Hepatocyte (in vitro differentiated cells): ENCODE data around the gene PRDM1.

Source experiments
- EZH2 ChIP-seq: fragments of 200-600 bp; sonication (generic); IDR thresholded peaks from 2 replicates; pipeline ENCODE4 v1.6.1; 2016; ENCODE audit warnings: antibody characterized with exemption, mild to moderate bottlenecking, borderline replicate concordance
- EZH2phosphoT487 ChIP-seq: fragments of 200-600 bp; sonication (generic); IDR thresholded peaks from one replicate; pipeline ENCODE4 v1.6.1; 2018; ENCODE audit warnings: antibody characterized with exemption, mild to moderate bottlenecking, low read depth, moderate library complexity; ENCODE audit not compliant: unreplicated experiment, severe bottlenecking
- TF ChIP-seq, protein P1 (sequence below): fragments of 200-600 bp; sonication (generic); IDR thresholded peaks from 2 replicates; pipeline ENCODE4 v1.5.1; 2016; ENCODE audit warnings: antibody characterized with exemption, mild to moderate bottlenecking; ENCODE audit not compliant: poor library complexity

DNA sequence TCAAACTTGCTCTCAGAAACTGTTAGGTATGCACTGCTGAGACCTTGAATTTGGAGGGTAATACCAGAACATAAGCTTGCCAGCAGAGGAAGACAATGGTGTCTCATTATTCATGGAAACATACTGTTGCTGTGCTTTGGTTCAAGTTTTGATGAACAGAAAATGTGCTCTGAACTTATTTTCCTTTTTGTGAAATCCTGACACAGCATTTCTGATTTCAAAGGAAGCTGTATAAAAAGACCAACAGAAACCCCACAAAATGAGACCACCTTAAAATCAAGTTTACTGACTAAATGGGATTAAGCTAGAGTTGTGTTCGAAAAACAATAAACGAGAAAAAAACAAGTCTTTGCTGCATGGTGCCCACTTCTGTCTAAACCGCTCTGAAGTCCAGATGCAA is 70.3 kb downstream of the PRDM1 start:
- TF ChIP-seq, protein P1, sequence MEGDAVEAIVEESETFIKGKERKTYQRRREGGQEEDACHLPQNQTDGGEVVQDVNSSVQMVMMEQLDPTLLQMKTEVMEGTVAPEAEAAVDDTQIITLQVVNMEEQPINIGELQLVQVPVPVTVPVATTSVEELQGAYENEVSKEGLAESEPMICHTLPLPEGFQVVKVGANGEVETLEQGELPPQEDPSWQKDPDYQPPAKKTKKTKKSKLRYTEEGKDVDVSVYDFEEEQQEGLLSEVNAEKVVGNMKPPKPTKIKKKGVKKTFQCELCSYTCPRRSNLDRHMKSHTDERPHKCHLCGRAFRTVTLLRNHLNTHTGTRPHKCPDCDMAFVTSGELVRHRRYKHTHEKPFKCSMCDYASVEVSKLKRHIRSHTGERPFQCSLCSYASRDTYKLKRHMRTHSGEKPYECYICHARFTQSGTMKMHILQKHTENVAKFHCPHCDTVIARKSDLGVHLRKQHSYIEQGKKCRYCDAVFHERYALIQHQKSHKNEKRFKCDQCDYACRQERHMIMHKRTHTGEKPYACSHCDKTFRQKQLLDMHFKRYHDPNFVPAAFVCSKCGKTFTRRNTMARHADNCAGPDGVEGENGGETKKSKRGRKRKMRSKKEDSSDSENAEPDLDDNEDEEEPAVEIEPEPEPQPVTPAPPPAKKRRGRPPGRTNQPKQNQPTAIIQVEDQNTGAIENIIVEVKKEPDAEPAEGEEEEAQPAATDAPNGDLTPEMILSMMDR: no peak
- TF ChIP-seq EZH2 (no peak), EZH2phosphoT487 (no peak)
